Osteoblast (primary cell): Measurements from ENCODE around the gene DPH2. TPM values are rescaled to one million over a fixed set of nuclear protein-coding genes. Genes with fewer than 3 reads are reported as not detected.
A peak's percentile ranks its signal among the peaks of the same experiment; 100 is the strongest.

Source experiments
- DNase-seq: peaks from one replicate; pipeline ENCODE4 v3.0.0; 2011; ENCODE audit warnings: low spot score, mixed read lengths; ENCODE audit not compliant: insufficient read length; ENCODE audit errors: missing footprints
- H2AFZ ChIP-seq: 2 replicates; pipeline ENCODE4 v1.6.0; 2011; ENCODE audit warnings: mild to moderate bottlenecking, low read length
- H3K27ac ChIP-seq: 2 replicates; pipeline ENCODE4 v1.5.1; 2011; ENCODE audit warnings: mild to moderate bottlenecking, low read depth, low read length, moderate library complexity
- H3K27me3 ChIP-seq: 2 replicates; pipeline ENCODE4 v1.6.0; 2012; ENCODE audit warnings: mild to moderate bottlenecking, control low read depth, inconsistent platforms, low read length, moderate library complexity; ENCODE audit not compliant: insufficient read depth
- H3K36me3 ChIP-seq: 2 replicates; pipeline ENCODE4 v1.5.1; 2011; ENCODE audit warnings: mild to moderate bottlenecking, low read length, control low read depth, moderate library complexity; ENCODE audit not compliant: insufficient read depth
- H3K4me1 ChIP-seq: 2 replicates; pipeline ENCODE4 v1.5.1; 2011; ENCODE audit warnings: mild to moderate bottlenecking, low read length, control low read depth, moderate library complexity; ENCODE audit not compliant: insufficient read depth
- H3K4me2 ChIP-seq: 2 replicates; pipeline ENCODE4 v1.6.0; 2011; ENCODE audit warnings: mild to moderate bottlenecking, low read length; ENCODE audit not compliant: insufficient read depth
- H3K4me3 ChIP-seq: fragments of 200-600 bp; sonication (generic); 3 replicates; pipeline ENCODE4 v1.5.1; 2012; ENCODE audit warnings: mild to moderate bottlenecking, low read length, inconsistent platforms; ENCODE audit not compliant: insufficient read depth
- H3K79me2 ChIP-seq: 2 replicates; pipeline ENCODE4 v1.6.0; 2012; ENCODE audit warnings: mild to moderate bottlenecking, low read length, control low read depth, inconsistent platforms; ENCODE audit not compliant: insufficient read depth
- H3K9me3 ChIP-seq: 2 replicates; pipeline ENCODE4 v1.5.1; 2011; ENCODE audit warnings: low read depth, low read length, control low read depth
- H4K20me1 ChIP-seq: 2 replicates; pipeline ENCODE4 v1.6.0; 2012; ENCODE audit warnings: mild to moderate bottlenecking, low read length, control low read depth; ENCODE audit not compliant: insufficient read depth
- CTCF ChIP-seq: IDR thresholded peaks from 2 replicates; pipeline ENCODE4 v1.5.1; 2011; ENCODE audit warnings: mild to moderate bottlenecking, low read depth, low read length, moderate library complexity; ENCODE audit errors: extremely low read depth
- total RNA-seq: library from RNA; depleted of rRNA; stranded (reverse); fragments of >200 nt; gene quantifications from 2 replicates; pipeline ENCODE4 v1.2.3, GENCODE V29; 2012

Gene DPH2
- total RNA-seq, 1 donor, result 15.6 TPM

- Histone ChIP-seq H3K4me1 (peaks cover 21% of the 10 kb centered on the region), H3K79me2 (no peaks in the 10 kb centered on the region), H3K27ac (no peak overlapping the region), H3K4me3 (no peak overlapping the region), H3K4me2 (no peak overlapping the region), H3K9me3 (peaks cover 3% of the 10 kb centered on the region), H2AFZ (no peak overlapping the region), H3K27me3 (no peaks in the 10 kb centered on the region), H3K36me3 (peaks cover 18% of the 10 kb centered on the region), H4K20me1 (no peaks in the 10 kb centered on the region)
- no peak for TF ChIP-seq CTCF
- DNase-seq, result no peak
These were observed 44.0 kb upstream of the DPH2 start for GRCh38 chr1:43925846-43926245.

- Histone ChIP-seq H3K4me1 (peaks cover 20% of the 10 kb centered on the region), H3K4me2 (no peak overlapping the region), H3K27me3 (no peaks in the 10 kb centered on the region), H3K4me3 (no peak overlapping the region), H4K20me1 (peaks cover 8% of the 10 kb centered on the region), H2AFZ (no peak overlapping the region), H3K36me3 (peaks cover 18% of the 10 kb centered on the region), H3K9me3 (peaks cover 3% of the 10 kb centered on the region), H3K79me2 (no peaks in the 10 kb centered on the region), H3K27ac (peak overlapping the region; percentile 37)
- peak; percentile 27 for TF ChIP-seq CTCF
- peak; percentile 76 for DNase-seq
These were observed 39.5 kb upstream of the DPH2 start for GRCh38 chr1:43930168-43930948.

- TF ChIP-seq CTCF, result no peak
- H3K9me3 ChIP-seq, result peaks cover 3% of the 10 kb centered on the region
- no peak overlapping the region for H3K4me3 ChIP-seq
- peaks cover 13% of the 10 kb centered on the region for H3K36me3 ChIP-seq
- no peak for DNase-seq
- H4K20me1 ChIP-seq, result peaks cover 8% of the 10 kb centered on the region
- no peak overlapping the region for H3K27ac ChIP-seq
- peaks cover 20% of the 10 kb centered on the region for H3K4me1 ChIP-seq
- no peaks in the 10 kb centered on the region for H3K27me3 ChIP-seq
- H3K79me2 ChIP-seq, result no peaks in the 10 kb centered on the region
- no peak overlapping the region for H2AFZ ChIP-seq
- H3K4me2 ChIP-seq, result no peak overlapping the region
These were observed 38.9 kb upstream of the DPH2 start for GRCh38 chr1:43930949-43931275.

- Histone ChIP-seq H3K4me3 (no peak overlapping the region), H3K79me2 (no peaks in the 10 kb centered on the region), H4K20me1 (peaks cover 8% of the 10 kb centered on the region), H2AFZ (no peak overlapping the region), H3K27ac (no peak overlapping the region), H3K4me2 (no peak overlapping the region), H3K9me3 (peaks cover 3% of the 10 kb centered on the region), H3K27me3 (no peaks in the 10 kb centered on the region), H3K36me3 (peaks cover 11% of the 10 kb centered on the region), H3K4me1 (peaks cover 20% of the 10 kb centered on the region)
- peak; percentile 93 for DNase-seq
- TF ChIP-seq CTCF, result no peak
These were observed 37.8 kb upstream of the DPH2 start for GRCh38 chr1:43931711-43932660.
